HG02943 (cell line): ENCODE results near the gene EFR3B.
"Not testable (repeated sequence)": the region's sequence is repeated elsewhere in the genome, so short reads cannot be mapped to it uniquely, and the experiment has no call there.

Experiments used
- ATAC-seq: cut with Tn5 transposase; IDR thresholded peaks from one replicate; pipeline ENCODE4 v1.9.1; 2021; ENCODE audit warnings: mild to moderate bottlenecking, low read depth, moderate library complexity; ENCODE audit not compliant: unreplicated experiment

Gene EFR3B, protein sequence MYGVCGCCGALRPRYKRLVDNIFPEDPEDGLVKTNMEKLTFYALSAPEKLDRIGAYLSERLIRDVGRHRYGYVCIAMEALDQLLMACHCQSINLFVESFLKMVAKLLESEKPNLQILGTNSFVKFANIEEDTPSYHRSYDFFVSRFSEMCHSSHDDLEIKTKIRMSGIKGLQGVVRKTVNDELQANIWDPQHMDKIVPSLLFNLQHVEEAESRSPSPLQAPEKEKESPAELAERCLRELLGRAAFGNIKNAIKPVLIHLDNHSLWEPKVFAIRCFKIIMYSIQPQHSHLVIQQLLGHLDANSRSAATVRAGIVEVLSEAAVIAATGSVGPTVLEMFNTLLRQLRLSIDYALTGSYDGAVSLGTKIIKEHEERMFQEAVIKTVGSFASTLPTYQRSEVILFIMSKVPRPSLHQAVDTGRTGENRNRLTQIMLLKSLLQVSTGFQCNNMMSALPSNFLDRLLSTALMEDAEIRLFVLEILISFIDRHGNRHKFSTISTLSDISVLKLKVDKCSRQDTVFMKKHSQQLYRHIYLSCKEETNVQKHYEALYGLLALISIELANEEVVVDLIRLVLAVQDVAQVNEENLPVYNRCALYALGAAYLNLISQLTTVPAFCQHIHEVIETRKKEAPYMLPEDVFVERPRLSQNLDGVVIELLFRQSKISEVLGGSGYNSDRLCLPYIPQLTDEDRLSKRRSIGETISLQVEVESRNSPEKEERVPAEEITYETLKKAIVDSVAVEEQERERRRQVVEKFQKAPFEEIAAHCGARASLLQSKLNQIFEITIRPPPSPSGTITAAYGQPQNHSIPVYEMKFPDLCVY

GRCh38 chr2:25041928-25042320, at the start of gene EFR3B:
TSS of gene EFR3B (plus strand) at chr2:25042076. CDS start at chr2:25042313, 237 bp downstream.
- peak; percentile 71 for ATAC-seq

- ATAC-seq = no peak
Observed at GRCh38 chr2:24993406-24994145, 48.3 kb upstream of the EFR3B start.

GRCh38 chr2:24994146-24994724, 47.6 kb upstream of the EFR3B start:
- ATAC-seq = no peak

DNA sequence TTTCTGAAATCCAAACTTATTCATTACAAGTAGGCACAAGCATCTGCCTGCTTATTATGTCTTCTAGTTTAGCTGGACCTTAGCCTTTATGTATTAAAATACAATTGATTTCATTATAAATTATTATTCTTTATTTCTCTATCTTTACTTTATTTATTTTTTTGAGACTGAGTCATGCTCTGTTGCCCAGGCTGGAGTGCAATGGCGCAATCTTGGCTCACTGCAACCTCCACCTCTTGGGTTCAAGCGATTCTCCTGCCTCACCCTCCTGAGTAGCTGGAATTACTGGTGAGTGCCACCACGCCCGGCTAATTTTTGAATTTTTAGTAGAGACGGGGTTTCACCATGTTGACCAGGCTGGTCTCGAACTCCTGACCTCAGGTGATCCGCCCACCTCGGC, 42.8 kb upstream of the EFR3B start:
- not testable (repeated sequence) for ATAC-seq

GRCh38 chr2:25000036-25000435, 41.8 kb upstream of the EFR3B start:
- ATAC-seq = no peak

GRCh38 chr2:25000503-25001324, 41.2 kb upstream of the EFR3B start:
- ATAC-seq = no peak

- no peak for ATAC-seq
Observed at GRCh38 chr2:25001325-25001637, 40.6 kb upstream of the EFR3B start.

DNA sequence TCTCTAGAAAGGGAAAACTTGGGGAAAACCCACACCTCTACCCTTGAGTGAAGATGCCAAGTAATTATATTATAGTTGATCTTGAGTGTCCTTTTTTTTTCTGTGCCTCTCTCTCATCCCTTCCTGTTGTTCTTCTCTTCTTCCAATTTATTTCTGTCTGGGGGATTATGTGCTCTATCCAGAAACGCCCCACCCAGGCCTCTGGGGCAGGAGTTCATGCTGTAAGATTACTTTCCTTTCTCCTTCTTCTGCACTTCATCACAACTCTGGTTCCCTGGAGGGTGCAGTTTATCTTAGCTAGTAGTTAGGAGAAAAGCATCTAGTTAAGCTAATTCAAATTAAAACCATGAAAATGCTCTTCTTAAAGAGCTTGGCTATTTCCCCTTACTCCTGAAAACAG, 39.8 kb upstream of the EFR3B start:
- no peak for ATAC-seq

DNA sequence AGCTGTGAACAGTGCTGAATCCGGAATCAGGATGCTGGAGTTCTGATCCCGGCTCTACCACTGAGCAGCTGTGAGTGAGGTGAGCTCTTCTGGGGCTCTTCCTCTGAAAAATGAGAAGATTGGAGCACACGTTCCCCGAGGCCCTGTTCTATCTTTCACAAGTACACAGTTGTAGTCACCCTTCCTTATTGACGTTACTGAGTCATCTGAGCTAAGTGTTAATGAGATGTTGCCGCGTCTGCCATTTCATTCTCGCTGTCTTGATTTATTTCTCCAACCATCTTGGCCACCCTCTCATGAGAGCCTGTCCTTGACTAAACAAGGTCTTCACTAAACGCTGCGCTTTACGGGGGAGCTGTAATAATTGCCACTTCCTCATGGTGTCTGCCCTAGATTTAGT, 31.9 kb upstream of the EFR3B start:
- no peak for ATAC-seq

DNA sequence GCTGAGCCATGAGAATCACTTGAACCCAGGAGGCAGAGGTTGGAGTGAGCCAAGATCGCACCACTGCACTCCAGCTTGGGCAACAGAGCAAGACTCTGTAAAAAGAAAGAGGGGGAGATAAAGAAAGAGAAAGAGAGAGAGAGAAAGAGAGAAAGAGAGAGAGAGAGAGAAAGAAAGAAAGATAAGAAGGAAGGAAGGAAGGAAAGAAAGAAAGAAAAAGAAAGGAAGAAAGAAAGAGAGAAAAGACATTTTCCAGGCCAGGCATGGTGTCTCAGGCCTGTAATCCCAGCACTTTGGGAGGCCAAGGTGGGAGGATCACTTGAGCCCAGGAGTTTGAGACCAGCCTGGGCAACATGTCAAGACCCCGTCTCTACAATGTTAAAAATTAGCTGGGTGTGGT, 30.5 kb upstream of the EFR3B start:
- not testable (repeated sequence) for ATAC-seq

DNA sequence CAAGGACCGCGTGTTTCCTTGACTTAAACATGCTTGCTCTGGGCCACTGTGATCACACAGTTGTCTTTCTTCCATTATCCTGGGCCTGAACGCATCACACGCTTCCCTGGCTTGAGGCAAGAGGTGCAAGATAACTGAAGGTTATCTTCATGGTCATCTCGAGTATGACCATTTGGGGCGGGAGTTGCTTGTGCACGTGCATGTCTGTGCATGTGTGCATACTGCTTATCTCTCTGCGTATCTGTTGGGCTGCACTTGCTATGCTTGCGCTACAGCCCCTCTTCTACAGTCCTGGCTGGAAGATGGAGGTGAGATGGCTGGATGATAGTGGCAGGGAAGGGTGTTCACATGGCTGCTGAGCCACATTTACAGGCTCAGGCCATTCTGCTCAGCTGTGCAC, 27.2 kb upstream of the EFR3B start:
- ATAC-seq = no peak

DNA sequence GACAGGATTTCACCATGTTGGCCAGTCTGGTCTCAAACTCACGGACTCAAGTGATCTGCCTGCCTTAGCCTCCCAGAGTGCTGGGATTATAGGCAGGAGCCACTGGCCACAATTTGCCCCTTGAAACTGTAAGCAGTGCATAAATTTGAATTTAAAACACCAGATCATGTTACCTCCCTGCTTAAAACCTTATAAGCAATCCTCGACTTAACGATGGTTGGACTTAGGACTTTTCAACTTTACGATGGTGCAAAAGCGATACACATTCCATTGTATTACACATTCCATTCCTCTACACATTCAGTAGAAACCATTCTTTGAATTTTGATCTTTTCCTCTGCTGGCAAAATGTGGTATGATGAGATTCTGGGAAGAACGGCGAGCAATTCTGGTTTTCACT, 23.2 kb upstream of the EFR3B start:
- no peak for ATAC-seq

GRCh38 chr2:25021791-25022362, 20.0 kb upstream of the EFR3B start:
- no peak for ATAC-seq

- no peak for ATAC-seq
Observed at GRCh38 chr2:25023333-25023732, 18.5 kb upstream of the EFR3B start.

- ATAC-seq = no peak
Observed at GRCh38 chr2:25025229-25026007, 16.5 kb upstream of the EFR3B start.

GRCh38 chr2:25026008-25026530, 15.8 kb upstream of the EFR3B start:
- no peak for ATAC-seq

- no peak for ATAC-seq
Observed at GRCh38 chr2:25029183-25029554, 12.7 kb upstream of the EFR3B start.

DNA sequence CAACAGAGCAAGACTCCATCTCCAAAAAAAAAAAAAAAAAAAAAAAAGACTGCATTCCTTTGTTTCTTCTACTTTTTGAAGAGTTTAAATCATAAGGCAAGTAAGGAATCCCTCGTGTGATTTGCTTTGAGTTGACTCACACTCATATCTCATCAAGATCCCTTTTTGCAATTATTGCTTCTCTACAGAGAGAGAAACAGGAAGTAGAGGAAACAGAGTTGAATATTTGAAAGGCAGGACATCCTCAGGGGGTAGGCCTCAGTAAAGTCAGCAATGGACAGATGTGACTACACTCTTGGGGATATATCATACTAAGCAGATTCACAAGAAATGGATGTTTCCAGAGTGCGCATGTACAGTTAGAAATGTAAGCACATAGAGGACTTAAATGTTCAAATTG, 11.2 kb upstream of the EFR3B start:
- ATAC-seq = no peak

GRCh38 chr2:25032094-25032493, 9.8 kb upstream of the EFR3B start:
- ATAC-seq = no peak
